Right ventricle myocardium inferior (tissue), 1 donor: ENCODE measurements around the gene CCDC197. TPM values are rescaled to one million over a fixed set of nuclear protein-coding genes. Genes with fewer than 3 reads are reported as not detected.

Source experiments
- ATAC-seq: fragments of 200-7000 bp; cut with Tn5 transposase; one replicate; pipeline ENCODE4 v1.9.1; 2020; ENCODE audit warnings: mild to moderate bottlenecking, moderate library complexity
- DNase-seq: peaks from one replicate; pipeline ENCODE4 v3.0.0; 2021; ENCODE audit errors: missing footprints
- intact Hi-C: fragments of 100-400 bp; cut with DNase I; formaldehyde crosslinking; loops from one replicate; pipeline ENCODE4 v1.11.0; 2022
- microRNA-seq: library from miRNA; unstranded; fragments of <30 nt; microRNA quantifications from one replicate; pipeline ENCODE4 v1.2.0, GENCODE V29; 2020
- total RNA-seq: library from RNA; stranded (reverse); fragmentation: NEBNext Ultra II Directional; extraction: Animal tissue kit (Norgen Biotek cat#: 25700); gene quantifications from one replicate; pipeline ENCODE4 v1.2.1, GENCODE V29; 2021
- donor health status: DM: no; HTN: yes; CAD: no; lungs with severe emphysema.

CCDC197 gene
- total RNA-seq, 1 donor from 2014 or later, result 0.84 TPM

DNA sequence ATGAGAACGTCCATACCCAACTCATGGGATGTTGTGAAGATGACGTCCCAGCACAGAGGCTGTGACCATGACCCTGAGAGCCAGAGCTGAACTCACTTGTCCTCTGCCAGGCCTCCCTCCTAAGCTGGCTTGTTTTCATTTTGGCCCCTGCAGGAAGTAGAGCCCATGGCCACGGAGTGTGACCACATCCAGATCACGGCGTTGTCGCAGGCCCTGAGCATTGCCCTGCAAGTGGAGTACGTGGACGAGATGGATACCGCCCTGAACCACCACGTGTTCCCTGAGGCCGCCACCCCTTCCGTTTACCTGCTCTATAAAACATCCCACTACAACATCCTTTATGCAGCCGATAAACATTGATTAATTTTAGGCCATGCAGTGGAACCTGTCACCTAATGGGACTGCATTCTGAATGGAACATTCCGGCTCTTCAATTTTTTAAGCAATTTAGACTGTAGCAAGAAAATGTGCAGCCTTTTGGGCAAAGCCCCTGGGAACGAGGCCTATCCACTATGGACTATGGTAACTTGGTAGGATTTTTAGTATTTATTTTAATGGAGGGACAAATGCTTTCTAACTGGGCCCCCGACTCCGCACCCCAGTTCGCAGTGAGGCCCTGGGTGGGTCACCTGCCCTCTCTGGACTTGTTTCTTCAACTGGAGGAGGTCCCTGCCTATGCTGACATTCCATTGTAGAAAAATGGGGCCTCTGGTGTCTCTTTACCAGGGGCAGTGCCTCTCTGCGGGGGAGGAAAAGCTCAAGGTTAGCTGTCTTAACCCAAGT lies 48.7 kb downstream of the CCDC197 start:
- intact Hi-C loops, result no loop called here
- no peak for ATAC-seq
- no peak for DNase-seq

DNA sequence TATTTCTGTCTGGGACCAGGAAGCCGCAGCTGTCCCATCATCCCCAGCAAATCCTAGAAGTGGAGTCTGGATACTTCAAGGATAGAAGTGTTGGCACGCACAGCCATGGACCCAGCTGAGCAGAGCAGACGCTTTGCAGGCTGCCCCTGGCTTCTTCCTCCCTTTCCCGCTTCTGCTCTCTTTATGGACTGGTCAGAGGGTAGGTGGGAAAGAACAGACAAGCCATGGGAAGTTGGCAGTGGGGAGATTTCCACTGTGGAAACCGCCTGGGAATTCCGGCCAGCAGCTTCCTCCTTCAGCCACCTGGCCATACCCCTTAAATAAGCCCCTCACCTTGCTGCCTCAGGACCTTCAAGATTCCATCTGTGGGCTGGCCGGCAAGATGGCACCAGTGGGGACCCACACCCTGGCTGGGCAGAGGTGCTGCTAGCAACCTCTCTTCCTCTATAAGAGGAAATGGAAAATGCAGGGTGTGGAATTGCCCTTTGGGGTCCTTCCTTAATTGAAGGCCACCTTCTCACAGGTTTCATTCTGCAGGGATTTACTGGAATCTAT lies 49.7 kb downstream of the CCDC197 start:
- ATAC-seq, result no peak
- DNase-seq, result no peak
- intact Hi-C loops, result no loop called here

DNA sequence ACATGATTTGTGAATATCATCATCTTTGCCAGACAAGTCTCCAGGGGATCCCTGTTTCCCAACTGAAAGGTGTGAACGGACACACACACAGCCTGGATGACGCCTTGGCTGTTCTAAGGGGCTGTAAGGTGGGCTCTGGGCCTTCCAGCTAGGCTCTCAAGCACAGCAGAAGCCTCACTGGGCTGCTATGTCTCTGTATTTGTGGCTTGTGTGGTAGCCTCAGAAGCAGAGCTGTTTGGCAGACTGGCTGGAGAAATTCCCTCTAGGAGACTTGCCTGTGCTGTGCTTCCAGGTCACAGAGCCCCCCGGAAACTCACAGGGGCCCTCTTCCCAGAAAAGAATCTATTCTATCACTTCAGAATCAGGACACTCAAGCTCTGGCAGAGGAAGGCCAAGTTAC lies 50.5 kb downstream of the CCDC197 start:
- no peak for DNase-seq
- no peak for ATAC-seq
- intact Hi-C loops, result no loop called here

DNA sequence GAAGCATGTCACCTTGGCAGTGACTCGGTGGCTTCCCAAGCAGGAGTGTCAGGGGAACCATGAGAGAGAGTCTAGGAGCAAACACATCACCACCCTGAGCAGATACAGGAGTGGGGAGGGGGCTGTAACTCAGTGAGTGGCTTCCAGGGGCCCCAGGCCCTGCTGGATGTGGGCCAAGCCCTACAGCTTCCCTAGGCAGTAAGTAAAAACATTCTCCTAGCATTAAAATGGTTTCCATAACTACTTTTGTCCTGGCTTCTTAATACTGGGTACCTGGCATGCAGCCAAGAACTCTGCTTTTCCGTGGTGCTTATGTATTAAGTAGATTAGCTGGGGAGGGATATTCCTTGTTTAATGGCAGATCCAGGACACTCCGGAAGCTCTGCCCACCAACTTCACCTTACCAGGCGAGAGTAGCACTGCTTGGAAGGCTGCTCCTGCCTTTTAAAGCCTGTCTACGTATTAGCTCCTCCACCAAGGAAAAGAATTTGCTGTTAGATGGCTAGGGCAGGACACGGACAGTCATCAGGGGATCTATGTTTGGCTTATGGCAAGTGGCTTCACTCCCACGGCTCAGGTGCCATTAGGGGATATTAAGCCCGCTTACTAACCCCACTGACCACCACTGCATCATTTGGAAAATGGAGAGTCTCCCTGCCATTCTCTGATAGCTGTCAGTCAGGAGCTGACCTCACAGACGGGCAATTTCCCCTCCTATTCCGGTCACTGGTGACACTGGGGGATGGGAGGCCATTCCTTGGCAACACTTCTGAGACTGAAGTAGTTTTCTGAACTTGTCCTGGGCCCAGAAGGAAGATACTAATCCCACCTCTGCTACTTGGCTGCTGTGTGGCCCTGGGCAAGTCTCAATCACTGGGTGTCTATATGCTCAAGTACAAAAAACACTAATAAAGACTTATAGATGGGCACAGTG lies 51.9 kb downstream of the CCDC197 start:
- no peak for DNase-seq
- intact Hi-C loops, result no loop called here
- no peak for ATAC-seq

DNA sequence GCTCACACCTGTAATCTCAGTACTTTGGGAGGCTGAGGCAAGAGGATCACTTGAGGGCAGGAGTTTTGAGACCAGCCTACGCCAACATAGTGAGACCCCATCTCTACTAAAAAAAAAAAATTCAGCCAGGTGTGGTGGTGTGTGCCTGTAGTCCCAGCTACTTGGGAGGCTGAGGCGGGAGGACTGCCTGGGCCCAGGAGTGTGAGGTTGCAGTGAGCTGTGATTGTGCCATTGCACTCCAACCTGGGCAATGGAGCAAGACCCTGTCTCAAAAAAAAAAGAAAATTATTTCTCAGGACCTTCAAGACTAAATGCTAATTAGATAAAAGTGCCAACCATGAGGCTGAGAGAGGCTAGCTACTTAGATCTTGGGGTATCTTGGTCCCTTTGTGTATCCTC lies 52.5 kb downstream of the CCDC197 start:
- DNase-seq, result no peak

DNA sequence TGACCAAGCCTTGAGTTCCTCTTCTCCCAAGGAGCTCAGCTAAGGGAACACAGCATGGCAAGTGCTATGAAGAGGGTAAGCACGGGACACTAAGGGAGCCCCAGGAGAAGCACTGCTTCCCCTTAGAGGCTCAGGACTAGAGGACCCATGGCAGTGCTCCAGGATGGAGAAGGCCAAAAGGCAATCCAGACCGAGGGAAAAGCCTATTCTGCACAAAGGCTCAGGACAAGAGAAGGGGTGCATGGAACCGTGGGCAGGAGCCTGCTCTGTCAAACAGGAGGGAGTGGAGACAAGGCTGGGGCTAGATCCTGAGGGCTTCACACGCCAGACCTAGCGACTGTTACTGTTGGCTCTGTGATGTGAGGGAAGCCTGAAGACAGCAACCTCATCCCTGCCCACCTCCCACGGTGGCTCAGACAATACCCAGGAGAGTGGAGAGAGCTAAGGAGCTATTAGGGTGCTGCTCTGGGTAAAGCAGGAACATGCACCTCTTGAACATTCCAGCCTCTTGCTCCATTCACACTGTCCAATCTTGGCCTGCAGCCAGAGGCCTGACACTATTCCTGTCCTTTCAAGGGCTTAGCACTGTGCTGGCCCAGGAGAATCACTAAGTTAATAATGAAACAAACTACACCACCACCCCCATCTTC lies 53.3 kb downstream of the CCDC197 start:
- intact Hi-C loops, result no loop called here
- peak; percentile 83 for DNase-seq
- peak; percentile 93 for ATAC-seq

More for the DNA sequence above, 52.5 kb downstream of the CCDC197 start:
- ATAC-seq, result no peak
- intact Hi-C loops, result no loop called here

DNA sequence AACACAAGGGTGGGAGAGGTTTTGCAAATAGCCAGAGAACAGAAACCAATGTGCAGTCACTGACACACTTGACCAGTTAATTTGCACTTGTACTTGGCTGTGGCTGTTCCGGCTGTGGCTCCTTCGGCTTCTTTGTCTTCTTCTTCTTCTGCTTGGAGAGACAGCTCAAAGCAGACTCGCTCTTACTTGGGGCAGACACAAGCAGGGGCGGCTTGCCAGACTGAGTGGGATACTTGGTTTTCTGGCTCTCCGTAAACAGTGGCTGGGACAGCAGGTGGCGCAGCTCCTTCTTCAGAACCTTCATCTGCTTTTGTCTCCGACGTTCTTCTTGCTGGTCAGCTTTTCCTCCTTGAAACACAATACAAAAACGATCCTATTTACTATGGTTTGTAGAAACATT lies 54.0 kb downstream of the CCDC197 start:
- ATAC-seq (no peak), DNase-seq (peak; percentile 74)
- intact Hi-C loops, result no loop called here

DNA sequence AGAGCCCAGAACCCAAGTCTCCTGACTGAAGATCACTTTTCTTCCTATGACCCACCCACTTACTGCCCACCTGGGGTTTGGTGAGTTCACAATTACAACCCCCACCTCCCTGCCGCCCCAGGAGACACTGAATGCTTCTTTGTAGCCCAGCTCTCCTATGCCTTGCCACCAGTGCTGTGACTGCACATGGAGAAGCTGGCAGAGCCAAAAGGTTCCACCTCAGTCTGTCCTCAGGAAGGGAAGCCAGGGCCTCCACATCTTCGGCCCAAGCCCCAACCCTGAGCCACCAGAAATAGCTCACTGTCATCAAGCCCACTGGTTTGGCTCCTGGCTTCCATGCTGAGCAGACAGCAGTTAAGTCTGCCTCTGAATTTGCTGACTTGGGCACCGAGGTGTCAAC lies 54.7 kb downstream of the CCDC197 start:
- intact Hi-C loops, result no loop called here

DNA sequence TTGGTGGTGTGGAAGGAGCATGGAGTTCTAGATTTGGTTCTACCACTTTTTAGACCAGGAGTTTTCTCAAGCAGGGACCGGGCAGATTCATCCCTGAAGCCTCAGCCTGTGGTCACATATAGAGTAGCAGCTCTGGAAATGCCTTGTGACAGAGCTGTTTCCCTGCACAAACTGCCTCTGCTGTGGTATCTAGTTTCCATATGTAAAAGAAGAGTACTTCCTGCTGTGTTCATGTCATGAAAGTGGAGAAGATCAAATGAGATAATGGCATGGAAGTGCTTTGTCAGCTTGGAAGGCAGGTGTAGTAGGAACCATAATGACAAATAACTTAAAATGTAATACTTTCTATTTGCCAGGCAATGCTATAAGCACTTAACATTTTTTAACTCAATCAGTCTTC lies 55.1 kb downstream of the CCDC197 start:
- no peak for DNase-seq
- no peak for ATAC-seq
- intact Hi-C loops, result no loop called here

More for the DNA sequence above, 54.7 kb downstream of the CCDC197 start:
- no peak for DNase-seq
- peak; percentile 45 for ATAC-seq

DNA sequence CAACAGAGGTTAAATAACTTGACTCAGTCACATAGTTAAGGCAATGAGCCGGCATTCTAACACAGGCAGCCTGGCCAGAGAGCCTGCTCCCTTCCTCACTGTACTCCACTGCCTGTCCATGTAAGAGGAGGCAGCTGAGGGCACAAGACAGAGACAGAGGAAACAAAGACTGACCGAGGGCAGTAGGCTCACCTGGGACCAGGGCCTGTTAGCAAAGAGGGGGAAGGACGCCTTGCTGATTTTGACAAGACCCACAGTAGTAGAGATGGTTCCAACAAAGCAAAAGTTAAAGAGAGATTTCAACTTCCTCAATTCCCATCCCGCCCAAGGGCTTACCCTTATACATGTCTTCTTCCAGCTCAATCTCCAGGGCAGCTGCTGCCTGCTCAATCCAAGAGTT lies 55.6 kb downstream of the CCDC197 start:
- no peak for ATAC-seq
- intact Hi-C loops, result no loop called here
- DNase-seq, result no peak

DNA sequence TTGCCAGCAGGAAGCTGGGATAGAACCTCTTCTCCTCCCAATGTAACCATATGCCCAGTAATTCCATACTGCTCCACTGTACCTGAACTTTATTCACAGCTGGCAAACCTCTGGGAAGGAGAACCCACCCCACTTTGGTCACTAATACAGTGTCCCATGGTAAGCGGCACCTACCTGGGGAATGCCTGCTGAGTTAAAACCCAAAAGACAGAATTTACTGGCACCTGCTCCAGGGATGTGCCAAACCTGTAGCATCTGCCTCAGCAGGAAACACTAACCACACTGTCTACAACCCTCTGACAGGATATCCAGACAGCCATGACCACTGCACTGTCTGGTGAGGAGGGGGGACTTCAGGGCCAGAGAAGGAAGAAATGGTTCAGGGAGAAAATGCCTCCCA lies 57.3 kb downstream of the CCDC197 start:
- DNase-seq, result no peak
- no peak for ATAC-seq
- intact Hi-C loops, result no loop called here

DNA sequence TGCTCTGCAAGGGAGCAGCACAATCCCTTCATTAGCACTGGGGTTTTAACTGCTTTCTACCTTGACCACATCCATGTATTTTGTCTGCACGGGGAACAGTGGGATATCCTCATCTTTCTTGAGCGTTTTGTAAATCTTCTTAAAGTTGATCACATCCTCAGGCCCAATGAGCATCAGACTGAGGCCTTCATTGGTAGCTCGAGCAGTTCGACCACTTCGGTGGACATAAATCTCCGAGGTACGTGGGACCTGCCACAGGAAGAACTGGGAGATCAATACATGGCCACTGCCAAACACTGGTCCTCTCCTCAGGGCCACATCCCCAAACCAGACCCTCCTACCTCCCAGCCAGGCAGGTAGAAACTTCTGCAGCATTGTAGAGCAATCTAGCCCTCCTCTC lies 57.8 kb downstream of the CCDC197 start:
- ATAC-seq (no peak), DNase-seq (no peak)
- intact Hi-C loops, result no loop called here

DNA sequence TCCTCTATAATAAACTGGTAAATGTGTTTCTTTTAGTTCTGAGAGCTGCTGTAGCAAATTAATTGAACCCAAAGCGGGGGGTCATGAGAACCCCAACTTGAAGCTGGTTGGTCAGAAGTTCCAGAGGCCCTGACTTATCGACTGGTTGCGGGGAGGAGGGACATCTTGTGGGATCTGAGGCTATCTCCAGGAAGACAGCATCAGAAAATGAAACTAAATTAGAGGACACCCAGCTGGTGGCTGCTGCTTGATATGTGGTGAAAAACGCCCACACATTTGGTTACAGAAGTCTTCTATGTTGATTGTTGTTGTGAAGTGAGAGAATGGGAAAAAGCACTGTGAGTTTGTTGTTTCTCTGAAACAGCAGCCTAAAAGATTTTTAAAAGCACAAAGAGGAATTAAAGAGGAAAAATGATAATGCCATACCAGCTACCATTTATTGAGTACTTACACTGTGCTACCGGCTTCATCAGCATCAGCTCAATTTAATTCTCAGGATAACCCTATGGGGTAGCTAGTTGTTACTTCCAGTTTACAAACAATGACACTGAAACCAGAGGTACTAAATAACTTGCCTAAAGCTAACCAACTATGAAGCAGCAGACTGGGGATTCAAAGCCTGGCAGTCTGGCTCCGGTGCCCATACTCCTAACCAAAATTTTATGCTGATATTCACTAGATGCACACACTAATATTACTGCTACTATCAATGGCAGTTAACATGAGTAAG lies 59.6 kb downstream of the CCDC197 start:
- DNase-seq, result no peak
- ATAC-seq, result no peak
- intact Hi-C loops, result no loop called here

DNA sequence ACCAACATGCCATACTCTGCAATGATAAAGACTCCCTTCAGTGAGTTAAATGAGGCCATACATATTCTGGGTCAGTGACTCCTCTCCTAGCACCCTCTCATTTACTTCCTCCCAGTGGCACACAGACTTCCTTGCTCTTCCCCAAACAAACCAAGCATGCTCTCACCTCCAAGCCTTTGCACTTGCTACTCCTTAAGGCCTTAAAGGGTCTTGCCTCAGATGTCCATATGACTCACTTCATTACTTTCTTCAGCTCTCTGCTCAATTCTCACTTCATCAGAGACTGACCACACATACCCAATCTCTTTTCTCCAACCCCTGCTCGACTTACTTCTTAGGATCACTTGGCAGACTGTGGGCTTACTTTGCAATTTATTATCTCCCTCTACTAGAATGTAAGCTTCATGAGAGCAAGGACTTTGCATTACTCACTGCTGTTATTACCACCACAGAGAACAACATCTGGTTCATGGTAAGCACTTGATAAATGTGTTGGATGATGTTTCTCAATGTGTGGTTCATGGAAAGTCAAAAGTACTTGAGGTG lies 61.1 kb downstream of the CCDC197 start:
- ATAC-seq, result no peak
- intact Hi-C loops, result no loop called here
- DNase-seq, result no peak

Small RNA genes lying within 50 kb of the gene (microRNA-seq; reads per million reads assigned to microRNA genes)
- gene MIR4506, result not detected

Other genes starting within 250 kb of the CCDC197 start
- gene PRIMA1, start 208.8 kb upstream of the CCDC197 start, total RNA-seq, result 10.3 TPM
- not detected for gene FAM181A, start 70.0 kb upstream of the CCDC197 start, total RNA-seq
- gene ASB2, start 20.7 kb upstream of the CCDC197 start, total RNA-seq, result 294 TPM
- 0.35 TPM for gene OTUB2, start 29.0 kb downstream of the CCDC197 start, total RNA-seq
- 187 TPM for gene DDX24, start 83.9 kb downstream of the CCDC197 start, total RNA-seq
- gene IFI27L1, start 84.0 kb downstream of the CCDC197 start, total RNA-seq, result 10.7 TPM
- gene IFI27, start 113.4 kb downstream of the CCDC197 start, total RNA-seq, result 164 TPM
- 52.4 TPM for gene IFI27L2, start 132.3 kb downstream of the CCDC197 start, total RNA-seq
- gene PPP4R4, start 177.0 kb downstream of the CCDC197 start, total RNA-seq, result 0.16 TPM